Thoracic aorta (tissue), 2 donors: Measurements from ENCODE around the gene ALG8. TPM values are rescaled to one million over a fixed set of nuclear protein-coding genes. Genes with fewer than 3 reads are reported as not detected.

ENCODE experiments used
- ATAC-seq: fragments of 150-250 bp; one replicate; pipeline ENCODE4 v1.8.0; 2017; ENCODE audit warnings: low read depth; ENCODE audit not compliant: insufficient number of reproducible peaks, low FRiP score
- DNase-seq: peaks from one replicate; pipeline ENCODE4 v3.0.0-alpha.2; 2020; ENCODE audit warnings: low spot score
- H3K27ac ChIP-seq, 2 donors: fragments of 200-600 bp; sonication (generic); 1 replicate in 1 of 2; 2 replicates in 1 of 2; pipeline ENCODE4 v1.5.1; 2016; ENCODE audit warnings: mild to moderate bottlenecking in 2 of 2, moderate library complexity in 2 of 2
- H3K27me3 ChIP-seq: fragments of 200-600 bp; sonication (generic); replicated peaks from 2 replicates; pipeline ENCODE4 v1.6.0; 2016; ENCODE audit warnings: mild to moderate bottlenecking; ENCODE audit not compliant: insufficient read depth
- H3K36me3 ChIP-seq: fragments of 200-600 bp; sonication (generic); one replicate; pipeline ENCODE4 v1.5.1; 2016
- H3K4me1 ChIP-seq, 2 donors: fragments of 200-600 bp; sonication (generic); 1 replicate in 1 of 2; 2 replicates in 1 of 2; pipeline versions ENCODE4 v1.5.1 to v1.6.0; 2016; ENCODE audit warnings: low read depth in 2 of 2, mild to moderate bottlenecking in 1 of 2; ENCODE audit not compliant: control insufficient read depth in 1 of 2
- H3K4me3 ChIP-seq: fragments of 200-600 bp; sonication (generic); 2 replicates; pipeline ENCODE4 v1.5.1; 2016; ENCODE audit warnings: mild to moderate bottlenecking
- H3K9me3 ChIP-seq: fragments of 200-600 bp; sonication (generic); 2 replicates; pipeline ENCODE4 v1.5.1; 2016
- CTCF ChIP-seq: fragments of 200-600 bp; sonication (generic); IDR thresholded peaks from one replicate; pipeline ENCODE4 v1.5.1; 2019; ENCODE audit warnings: antibody characterized with exemption
- total RNA-seq, 2 donors: library from RNA; depleted of rRNA; stranded (reverse); fragments of >200 nt; gene quantifications; one replicate each; pipeline versions ENCODE4 v1.1.0 to v1.2.3, GENCODE V29; 2016

Gene ALG8
- total RNA-seq, 2 donors from 2014 or later = 19.5 to 26.3 TPM

GRCh38 chr11:78163828-78164227 is 24.4 kb upstream of the ALG8 start:
- Histone ChIP-seq H3K27ac (peak overlapping the region; percentile 61 to 70), H3K27me3 (no peaks in the 10 kb centered on the region), H3K4me3 (no peak overlapping the region), H3K36me3 (no peaks in the 10 kb centered on the region), H3K4me1 (peaks cover 13 to 73% of the 10 kb centered on the region in 2 donors), H3K9me3 (no peaks in the 10 kb centered on the region)
- no peak for DNase-seq
- no peak for ATAC-seq
- TF ChIP-seq CTCF = no peak

GRCh38 chr11:78161962-78162371 is 22.5 kb upstream of the ALG8 start:
- peak overlapping the region; percentile 61 to 70 for H3K27ac ChIP-seq
- H3K36me3 ChIP-seq = no peaks in the 10 kb centered on the region
- H3K4me3 ChIP-seq = no peak overlapping the region
- ATAC-seq (no peak), DNase-seq (no peak)
- peaks cover 6 to 58% of the 10 kb centered on the region in 2 donors for H3K4me1 ChIP-seq
- H3K9me3 ChIP-seq = no peaks in the 10 kb centered on the region
- no peaks in the 10 kb centered on the region for H3K27me3 ChIP-seq
- no peak for TF ChIP-seq CTCF

- no peak for TF ChIP-seq CTCF
- Histone ChIP-seq H3K27ac (peak overlapping the region; percentile 61 to 70), H3K4me3 (no peak overlapping the region), H3K4me1 (peaks cover 6 to 57% of the 10 kb centered on the region in 2 donors), H3K9me3 (no peaks in the 10 kb centered on the region), H3K36me3 (no peaks in the 10 kb centered on the region), H3K27me3 (no peaks in the 10 kb centered on the region)
- DNase-seq (no peak), ATAC-seq (no peak)
Measured at GRCh38 chr11:78161346-78161745, 21.9 kb upstream of the ALG8 start.

- peak overlapping the region; percentile 61 to 70 for H3K27ac ChIP-seq
- H3K9me3 ChIP-seq = no peaks in the 10 kb centered on the region
- no peak for TF ChIP-seq CTCF
- no peak for DNase-seq
- no peak for ATAC-seq
- H3K4me1 ChIP-seq = peaks cover 6 to 65% of the 10 kb centered on the region in 2 donors
- H3K36me3 ChIP-seq = no peaks in the 10 kb centered on the region
- no peak overlapping the region for H3K4me3 ChIP-seq
- no peaks in the 10 kb centered on the region for H3K27me3 ChIP-seq
Measured at GRCh38 chr11:78160557-78160956, 21.1 kb upstream of the ALG8 start.

GRCh38 chr11:78158987-78159652 is 19.7 kb upstream of the ALG8 start:
- no peak for TF ChIP-seq CTCF
- H3K4me1 ChIP-seq = peaks cover 6 to 59% of the 10 kb centered on the region in 2 donors
- H3K27ac ChIP-seq = peak overlapping the region; percentile 61 to 70
- H3K27me3 ChIP-seq = no peaks in the 10 kb centered on the region
- H3K9me3 ChIP-seq = no peaks in the 10 kb centered on the region
- ATAC-seq = no peak
- H3K4me3 ChIP-seq = no peak overlapping the region
- DNase-seq = no peak
- H3K36me3 ChIP-seq = no peaks in the 10 kb centered on the region
